Measurements from ENCODE around the gene DHRSX.
"Not testable (repeated sequence)": the region's sequence is repeated elsewhere in the genome, so short reads cannot be mapped to it uniquely, and the experiment has no call there.

The DHRSX gene

GRCh38 chrX:2264179-2265030 is 236.4 kb downstream of the DHRSX start:
- no peak for DNase-seq (ENCODE audit: low read depth in 2 of 2)

GRCh38 chrX:2263203-2263602 is 237.6 kb downstream of the DHRSX start:
- no peak for DNase-seq (ENCODE audit: low read depth in 2 of 2)

GRCh38 chrX:2262668-2263055 is 238.1 kb downstream of the DHRSX start:
- no peak for DNase-seq (ENCODE audit: low read depth in 2 of 2)

- no peak for DNase-seq (ENCODE audit: low read depth in 2 of 2)
Observed at GRCh38 chrX:2261831-2262667, 238.7 kb downstream of the DHRSX start.

GRCh38 chrX:2252331-2253065 is 248.3 kb downstream of the DHRSX start:
- no peak for DNase-seq (ENCODE audit: low read depth in 2 of 2)

GRCh38 chrX:2251211-2251610 is 249.6 kb downstream of the DHRSX start:
- no peak for DNase-seq (ENCODE audit: low read depth in 2 of 2)

GRCh38 chrX:2243913-2244460 is 256.8 kb downstream of the DHRSX start:
- no peak for DNase-seq (ENCODE audit: low read depth in 2 of 2)

GRCh38 chrX:2242980-2243379 is 257.8 kb downstream of the DHRSX start:
- no peak for DNase-seq (ENCODE audit: low read depth in 2 of 2)

GRCh38 chrX:2242326-2242725 is 258.4 kb downstream of the DHRSX start:
- no peak for DNase-seq (ENCODE audit: low read depth in 2 of 2)

- DNase-seq (ENCODE audit: low read depth in 2 of 2) = not testable (repeated sequence)
Observed at GRCh38 chrX:2241496-2241895, 259.3 kb downstream of the DHRSX start.

GRCh38 chrX:2240761-2241160 is 260.0 kb downstream of the DHRSX start:
- DNase-seq (ENCODE audit: low read depth in 2 of 2) = not testable (repeated sequence)

- DNase-seq (ENCODE audit: low read depth in 2 of 2) = no peak
Observed at GRCh38 chrX:2237976-2238375, 262.8 kb downstream of the DHRSX start.

GRCh38 chrX:2231570-2232192 is 269.1 kb downstream of the DHRSX start:
- DNase-seq (ENCODE audit: low read depth in 2 of 2) = no peak

- DNase-seq (ENCODE audit: low read depth in 2 of 2) = no peak
Observed at GRCh38 chrX:2230457-2230856, 270.3 kb downstream of the DHRSX start.

GRCh38 chrX:2228536-2228935 is 272.2 kb downstream of the DHRSX start:
- no peak for DNase-seq (ENCODE audit: low read depth in 2 of 2)

GRCh38 chrX:2226906-2227656 is 273.7 kb downstream of the DHRSX start:
- DNase-seq (ENCODE audit: low read depth in 2 of 2) = no peak

GRCh38 chrX:2226182-2226581 is 274.6 kb downstream of the DHRSX start:
- no peak for DNase-seq (ENCODE audit: low read depth in 2 of 2)

- DNase-seq (ENCODE audit: low read depth in 2 of 2) = no peak
Observed at GRCh38 chrX:2224597-2225235, 276.1 kb downstream of the DHRSX start.

GRCh38 chrX:2224161-2224560 is 276.6 kb downstream of the DHRSX start:
- DNase-seq (ENCODE audit: low read depth in 2 of 2) = no peak
